Right atrium auricular region (tissue), 2 donors: ENCODE data around the gene ANO4. TPM values are rescaled to one million over a fixed set of nuclear protein-coding genes. Genes with fewer than 3 reads are reported as not detected.

Source experiments
- DNase-seq: peaks from one replicate; pipeline ENCODE4 v3.0.0-alpha.2; 2019; ENCODE audit warnings: low spot score
- H3K27ac ChIP-seq, 2 donors: fragments of 200-600 bp; sonication (generic); 1 replicate in 1 of 2; 2 replicates in 1 of 2; pipeline ENCODE4 v1.5.1; 2016 to 2019
- H3K27me3 ChIP-seq, 2 donors: fragments of 200-600 bp; sonication (generic); one replicate each; pipeline versions ENCODE4 v1.5.1 to v1.6.0; 2017 to 2019
- H3K36me3 ChIP-seq: fragments of 200-600 bp; sonication (generic); one replicate; pipeline ENCODE4 v1.5.1; 2016
- H3K4me1 ChIP-seq, 2 donors: fragments of 200-600 bp; sonication (generic); one replicate each; pipeline versions ENCODE4 v1.5.1 to v1.6.0; 2017 to 2019
- H3K4me3 ChIP-seq, 2 donors: fragments of 200-600 bp; sonication (generic); 1 replicate in 1 of 2; 2 replicates in 1 of 2; pipeline ENCODE4 v1.5.1; 2017 to 2019; ENCODE audit warnings: mild to moderate bottlenecking in 1 of 2, moderate library complexity in 1 of 2
- H3K9me3 ChIP-seq, 2 donors: fragments of 200-600 bp; sonication (generic); one replicate each; pipeline ENCODE4 v1.5.1; 2019
- CTCF ChIP-seq, 2 donors: fragments of 200-600 bp; sonication (generic); IDR thresholded peaks; one replicate each; pipeline ENCODE4 v1.5.1; 2019; ENCODE audit warnings: antibody characterized with exemption in 2 of 2
- total RNA-seq, 2 donors: library from RNA; depleted of rRNA; stranded (reverse); fragments of >200 nt; gene quantifications; one replicate each; pipeline ENCODE4 v1.1.0, GENCODE V29; 2016

ANO4 gene
- total RNA-seq, 2 donors from 2014 or later = 0.47 TPM; not detected in 1

GRCh38 chr12:101165319-101165718 lies 370.7 kb downstream of the ANO4 start:
- TF ChIP-seq CTCF (IDR thresholded peaks at IDR 0.05) = no peak
- H3K36me3 ChIP-seq = no peaks in the 10 kb centered on the region
- no peaks in the 10 kb centered on the region for H3K27me3 ChIP-seq
- DNase-seq = no peak
- no peak overlapping the region for H3K4me3 ChIP-seq
- H3K4me1 ChIP-seq = no peaks in the 10 kb centered on the region
- H3K9me3 ChIP-seq = no peaks in the 10 kb centered on the region
- H3K27ac ChIP-seq = no peak overlapping the region

DNA sequence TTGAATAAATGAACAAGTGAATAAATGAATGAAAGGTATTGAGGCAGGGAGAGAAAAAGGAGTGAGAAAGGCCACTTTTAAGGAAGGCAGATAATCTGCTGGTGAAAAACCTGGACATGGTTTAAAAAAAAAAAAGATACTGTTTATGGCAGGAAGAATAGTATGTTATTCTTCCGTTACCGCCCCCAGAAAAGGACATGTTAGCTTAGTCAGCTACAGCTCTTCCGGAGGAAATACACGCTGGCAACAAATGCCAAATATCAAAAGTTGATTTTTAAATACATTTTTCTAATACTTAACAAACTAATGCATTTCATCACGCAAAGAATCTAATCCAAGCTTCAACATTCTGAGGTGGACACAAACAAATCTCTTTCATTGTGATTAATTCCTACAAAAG lies 372.3 kb downstream of the ANO4 start:
- Histone ChIP-seq H3K9me3 (no peaks in the 10 kb centered on the region), H3K27me3 (no peaks in the 10 kb centered on the region), H3K4me3 (no peak overlapping the region), H3K4me1 (no peaks in the 10 kb centered on the region), H3K36me3 (no peaks in the 10 kb centered on the region), H3K27ac (no peak overlapping the region)
- no peak for DNase-seq
- TF ChIP-seq CTCF (IDR thresholded peaks at IDR 0.05) = no peak

- no peaks in the 10 kb centered on the region for H3K36me3 ChIP-seq
- no peak overlapping the region for H3K27ac ChIP-seq
- DNase-seq = no peak
- no peak for TF ChIP-seq CTCF (IDR thresholded peaks at IDR 0.05)
- H3K9me3 ChIP-seq = no peaks in the 10 kb centered on the region
- H3K4me1 ChIP-seq = no peaks in the 10 kb centered on the region
- no peak overlapping the region for H3K4me3 ChIP-seq
- H3K27me3 ChIP-seq = no peaks in the 10 kb centered on the region
Measured at GRCh38 chr12:101168001-101168400, 373.4 kb downstream of the ANO4 start.

DNA sequence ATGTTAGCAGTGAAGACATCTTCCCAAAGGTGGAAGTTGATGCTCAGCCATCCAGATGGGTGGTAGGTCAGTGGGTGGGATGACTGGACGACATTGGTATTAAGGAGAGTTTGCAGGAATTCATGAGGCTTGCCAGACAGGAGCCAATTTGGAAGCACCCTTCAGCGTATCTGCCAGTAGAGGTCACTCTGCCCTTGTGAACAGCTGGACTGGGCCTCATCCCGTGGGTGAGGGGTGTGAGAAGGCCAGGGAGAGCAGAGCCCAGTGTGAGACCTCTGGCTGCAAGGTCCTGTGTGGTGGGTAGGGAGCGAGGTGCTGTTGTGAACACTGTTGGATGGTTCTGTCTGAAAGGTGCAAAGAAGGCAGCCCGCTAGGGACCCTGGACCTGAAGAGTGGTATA lies 377.7 kb downstream of the ANO4 start:
- no peak for TF ChIP-seq CTCF (IDR thresholded peaks at IDR 0.05)
- no peak for DNase-seq
- Histone ChIP-seq H3K27me3 (no peaks in the 10 kb centered on the region), H3K36me3 (no peaks in the 10 kb centered on the region), H3K4me1 (no peaks in the 10 kb centered on the region), H3K9me3 (peaks cover 0 to 10% of the 10 kb centered on the region in 2 donors), H3K27ac (no peak overlapping the region), H3K4me3 (no peak overlapping the region)

DNA sequence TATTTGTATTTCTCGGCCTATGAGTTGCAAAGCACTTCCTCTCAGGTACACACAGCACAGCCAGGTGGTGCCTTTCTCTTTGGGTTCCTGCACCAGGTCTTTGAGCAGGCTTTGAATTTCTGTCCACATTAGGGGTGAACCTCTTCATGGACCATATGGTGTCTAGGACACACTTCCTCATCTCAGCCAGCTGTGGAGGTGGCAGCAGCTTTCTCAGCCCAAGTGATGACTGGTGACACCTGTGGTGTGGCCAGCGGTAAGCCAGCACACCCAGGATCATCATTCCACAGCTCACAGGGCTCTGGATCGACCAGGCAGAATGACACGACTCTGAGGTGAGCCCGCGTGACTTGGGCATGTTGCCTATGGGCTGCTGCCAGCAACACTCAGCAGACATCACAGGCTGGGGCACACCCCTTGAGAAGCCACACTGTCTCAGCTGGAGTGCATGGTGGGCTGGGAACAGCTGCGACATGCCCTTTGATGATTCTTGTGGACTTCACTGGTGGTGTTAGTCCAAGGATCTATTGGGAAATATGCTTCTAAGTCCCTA lies 378.7 kb downstream of the ANO4 start:
- Histone ChIP-seq H3K4me1 (no peaks in the 10 kb centered on the region), H3K27me3 (no peaks in the 10 kb centered on the region), H3K27ac (no peak overlapping the region), H3K4me3 (no peak overlapping the region), H3K36me3 (no peaks in the 10 kb centered on the region), H3K9me3 (peaks cover 0 to 10% of the 10 kb centered on the region in 2 donors)
- TF ChIP-seq CTCF (IDR thresholded peaks at IDR 0.05) = no peak
- no peak for DNase-seq

- TF ChIP-seq CTCF (IDR thresholded peaks at IDR 0.05) = no peak
- H3K4me3 ChIP-seq = no peak overlapping the region
- no peak for DNase-seq
Measured at GRCh38 chr12:101174541-101174940, 380.0 kb downstream of the ANO4 start.

More at GRCh38 chr12:101174541-101174940, 380.0 kb downstream of the ANO4 start:
- Histone ChIP-seq H3K9me3 (peaks cover 0 to 10% of the 10 kb centered on the region in 2 donors), H3K4me1 (no peaks in the 10 kb centered on the region), H3K27ac (no peak overlapping the region), H3K27me3 (no peaks in the 10 kb centered on the region), H3K36me3 (no peaks in the 10 kb centered on the region)
